Suprapubic skin (tissue), 4 donors: ENCODE measurements around the gene MYEOV. TPM values are rescaled to one million over a fixed set of nuclear protein-coding genes. Genes with fewer than 3 reads are reported as not detected.
A peak's percentile ranks its signal among the peaks of the same experiment; 100 is the strongest.

ENCODE experiments used
- DNase-seq, 2 donors: peaks; one replicate each; pipeline ENCODE4 v3.0.0-alpha.2; 2019; ENCODE audit warnings: low spot score in 2 of 2
- H3K27ac ChIP-seq: fragments of 200-600 bp; sonication (generic); one replicate; pipeline ENCODE4 v1.5.1; 2019
- H3K27me3 ChIP-seq: fragments of 200-600 bp; sonication (generic); one replicate; pipeline ENCODE4 v1.5.1; 2019
- H3K36me3 ChIP-seq: fragments of 200-600 bp; sonication (generic); one replicate; pipeline ENCODE4 v1.5.1; 2019
- H3K4me1 ChIP-seq: fragments of 200-600 bp; sonication (generic); one replicate; pipeline ENCODE4 v1.5.1; 2019
- H3K4me3 ChIP-seq: fragments of 200-600 bp; sonication (generic); one replicate; pipeline ENCODE4 v1.5.1; 2019; ENCODE audit warnings: mild to moderate bottlenecking
- H3K9me3 ChIP-seq: fragments of 200-600 bp; sonication (generic); one replicate; pipeline ENCODE4 v1.5.1; 2019
- EP300 ChIP-seq: sonication (generic); formaldehyde crosslinking; IDR thresholded peaks from one replicate; pipeline ENCODE4 v1.6.1; 2017; ENCODE audit warnings: antibody characterized with exemption
- POLR2A ChIP-seq, 2 donors: fragments of 450-650 bp; IDR thresholded peaks; one replicate each; pipeline ENCODE4 v1.6.1; 2017; ENCODE audit warnings: antibody characterized with exemption in 2 of 2, mild to moderate bottlenecking in 2 of 2, moderate library complexity in 2 of 2
- POLR2AphosphoS5 ChIP-seq, 3 donors: sonication (generic); formaldehyde crosslinking; IDR thresholded peaks; one replicate each; pipeline ENCODE4 v1.6.1; 2017; ENCODE audit warnings: antibody characterized with exemption in 3 of 3
- WGBS: methylation state at CpG from one replicate; pipeline ENCODE4 v1.1.5; 2018; 5-methylcytosine and 5-hydroxymethylcytosine counted together
- total RNA-seq, 4 donors: library from RNA; depleted of rRNA; stranded (reverse); fragments of >200 nt; gene quantifications; one replicate each; pipeline ENCODE4 v1.1.0, GENCODE V29; 2016
- TF ChIP-seq, protein P1 (sequence below), 2 donors: fragments of 200-600 bp in 1 of 2; fragments of 450-650 bp in 1 of 2; sonication (generic) in 1 of 2; IDR thresholded peaks; one replicate each; pipeline ENCODE4 v1.5.1; 2016 to 2019; ENCODE audit warnings: antibody characterized with exemption in 2 of 2, mild to moderate bottlenecking in 1 of 2, moderate library complexity in 1 of 2

MYEOV gene
- total RNA-seq, 4 donors from 2014 or later = 9.9 to 25.6 (median 15.8) TPM

DNA sequence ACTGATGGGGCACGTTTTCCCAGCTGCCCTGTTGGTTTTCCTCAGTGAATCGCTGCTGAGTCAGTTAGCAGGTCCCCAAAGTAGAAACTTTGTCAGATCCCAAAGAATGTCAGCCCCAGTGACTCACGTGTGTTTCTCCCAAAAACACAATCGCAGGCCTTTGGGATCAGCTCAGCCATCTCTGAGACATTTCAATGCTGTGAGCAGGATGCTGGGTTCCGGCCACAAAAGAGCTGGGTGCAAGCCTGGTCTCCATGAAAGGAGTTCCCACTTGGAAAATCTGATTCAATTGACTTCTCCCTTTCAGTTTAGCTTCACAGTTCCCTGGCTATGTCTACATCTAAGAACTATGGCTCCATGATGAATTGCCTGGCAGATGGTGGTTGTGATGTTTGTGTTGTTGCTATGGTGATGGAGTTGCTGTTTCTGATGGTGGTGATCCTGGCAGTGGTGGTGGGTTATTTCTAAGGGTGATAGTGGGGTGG, 28.0 kb downstream of the MYEOV start:
- no peaks in the 10 kb centered on the region for H3K36me3 ChIP-seq
- peak in 1 of 2 donors; percentile 21 for DNase-seq
- WGBS = 63% methylated on average over 4 of the region's 5 CpGs
- H3K9me3 ChIP-seq = no peaks in the 10 kb centered on the region
- no peak overlapping the region for H3K4me3 ChIP-seq
- no peak overlapping the region for H3K27ac ChIP-seq
- no peak for TF ChIP-seq EP300
- TF ChIP-seq, protein P1, sequence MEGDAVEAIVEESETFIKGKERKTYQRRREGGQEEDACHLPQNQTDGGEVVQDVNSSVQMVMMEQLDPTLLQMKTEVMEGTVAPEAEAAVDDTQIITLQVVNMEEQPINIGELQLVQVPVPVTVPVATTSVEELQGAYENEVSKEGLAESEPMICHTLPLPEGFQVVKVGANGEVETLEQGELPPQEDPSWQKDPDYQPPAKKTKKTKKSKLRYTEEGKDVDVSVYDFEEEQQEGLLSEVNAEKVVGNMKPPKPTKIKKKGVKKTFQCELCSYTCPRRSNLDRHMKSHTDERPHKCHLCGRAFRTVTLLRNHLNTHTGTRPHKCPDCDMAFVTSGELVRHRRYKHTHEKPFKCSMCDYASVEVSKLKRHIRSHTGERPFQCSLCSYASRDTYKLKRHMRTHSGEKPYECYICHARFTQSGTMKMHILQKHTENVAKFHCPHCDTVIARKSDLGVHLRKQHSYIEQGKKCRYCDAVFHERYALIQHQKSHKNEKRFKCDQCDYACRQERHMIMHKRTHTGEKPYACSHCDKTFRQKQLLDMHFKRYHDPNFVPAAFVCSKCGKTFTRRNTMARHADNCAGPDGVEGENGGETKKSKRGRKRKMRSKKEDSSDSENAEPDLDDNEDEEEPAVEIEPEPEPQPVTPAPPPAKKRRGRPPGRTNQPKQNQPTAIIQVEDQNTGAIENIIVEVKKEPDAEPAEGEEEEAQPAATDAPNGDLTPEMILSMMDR (IDR thresholded peaks at IDR 0.05) = no peak
- H3K4me1 ChIP-seq = peaks cover 3% of the 10 kb centered on the region
- no peaks in the 10 kb centered on the region for H3K27me3 ChIP-seq

DNA sequence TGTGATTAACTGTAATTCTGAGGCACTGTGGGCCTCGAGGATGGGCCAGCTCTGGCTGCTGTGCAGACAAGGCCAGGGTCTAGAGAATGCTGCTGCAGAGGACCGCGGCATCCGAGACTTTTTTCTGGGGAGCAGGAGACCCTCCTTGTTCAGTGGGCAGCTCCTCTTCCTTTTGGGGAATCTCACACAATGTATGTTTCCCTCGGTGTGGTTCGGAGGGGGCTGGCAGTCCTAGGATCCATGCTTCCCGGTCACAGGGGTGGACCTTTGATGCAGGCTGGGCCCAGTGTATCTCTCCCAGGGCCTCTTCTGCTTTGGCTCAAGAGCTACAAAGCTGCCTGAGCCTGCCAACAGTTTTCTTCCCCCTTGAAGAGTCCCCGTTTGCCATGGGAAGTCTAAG, 31.5 kb downstream of the MYEOV start:
- Histone ChIP-seq H3K4me1 (peaks cover 3% of the 10 kb centered on the region), H3K27me3 (no peaks in the 10 kb centered on the region), H3K9me3 (no peaks in the 10 kb centered on the region), H3K27ac (no peak overlapping the region), H3K36me3 (no peaks in the 10 kb centered on the region), H3K4me3 (no peak overlapping the region)
- DNase-seq = peak; percentile 45 to 69
- TF ChIP-seq POLR2AphosphoS5 (IDR thresholded peaks at IDR 0.05) = no peak
- TF ChIP-seq, protein P1 (IDR thresholded peaks at IDR 0.05) = no peak
- no peak for TF ChIP-seq EP300
- TF ChIP-seq POLR2A (IDR thresholded peaks at IDR 0.05) = no peak
- 89% methylated on average over 8 of the region's 8 CpGs for WGBS

DNA sequence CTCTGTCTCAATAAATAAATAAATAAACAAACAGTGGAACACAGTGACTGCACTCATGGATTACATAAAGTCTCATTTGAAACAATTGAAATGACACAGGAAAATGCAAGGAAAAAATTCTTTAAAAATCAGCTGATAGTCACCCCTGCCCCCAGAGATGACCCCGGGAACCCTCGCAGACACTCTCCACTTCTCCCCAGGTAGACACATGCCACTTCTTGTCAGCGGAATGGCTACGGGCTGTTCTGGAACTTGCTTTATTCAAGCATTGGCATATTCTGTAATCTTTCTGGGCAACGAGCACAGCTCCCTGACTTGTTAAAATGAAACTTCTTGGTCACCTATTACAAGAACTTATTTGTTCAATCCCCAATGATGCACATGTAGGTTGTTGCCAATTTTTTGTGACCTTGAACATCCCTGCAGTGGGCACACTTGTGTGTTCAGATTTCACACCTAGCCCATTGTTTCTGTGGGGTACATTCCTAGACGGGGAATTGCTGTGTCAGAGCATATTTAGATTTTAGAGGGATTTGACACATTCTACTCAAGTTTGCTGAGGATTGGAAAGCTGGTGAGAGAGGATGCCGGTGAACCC, 32.8 kb downstream of the MYEOV start:
- Histone ChIP-seq H3K9me3 (no peaks in the 10 kb centered on the region), H3K27ac (no peak overlapping the region), H3K36me3 (no peaks in the 10 kb centered on the region), H3K27me3 (no peaks in the 10 kb centered on the region), H3K4me3 (no peak overlapping the region), H3K4me1 (peaks cover under 1% of the 10 kb centered on the region)
- DNase-seq = peak; percentile 30 to 52
- 79% methylated on average over 7 of the region's 7 CpGs for WGBS
- TF ChIP-seq, protein P1 (IDR thresholded peaks at IDR 0.05) = no peak

DNA sequence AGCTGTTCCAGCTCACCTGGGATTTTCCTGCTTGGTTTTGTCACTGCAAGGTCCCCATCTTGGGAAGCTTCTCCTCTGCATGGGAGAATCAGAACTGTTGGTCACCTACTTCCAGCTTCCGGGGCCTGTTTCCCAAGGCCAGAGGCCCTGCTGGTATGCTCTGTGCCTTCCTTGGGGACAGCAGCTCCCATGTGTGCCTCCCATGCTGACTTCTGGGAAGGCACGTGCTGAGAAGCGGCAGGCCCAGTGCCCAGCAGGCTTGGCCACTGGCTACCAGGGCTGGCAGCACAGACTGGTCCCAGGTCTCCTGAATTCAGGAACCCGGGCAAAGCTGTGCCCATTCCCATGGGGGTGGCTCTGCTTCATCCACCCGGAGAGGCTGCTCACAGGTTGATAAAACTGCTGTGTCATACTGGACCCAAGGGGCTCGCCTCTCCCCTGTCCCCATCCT, 33.8 kb downstream of the MYEOV start:
- TF ChIP-seq EP300 (no peak), POLR2AphosphoS5 (IDR thresholded peaks at IDR 0.05) (no peak), POLR2A (IDR thresholded peaks at IDR 0.05) (no peak)
- TF ChIP-seq, protein P1 (IDR thresholded peaks at IDR 0.05) = no peak

DNA sequence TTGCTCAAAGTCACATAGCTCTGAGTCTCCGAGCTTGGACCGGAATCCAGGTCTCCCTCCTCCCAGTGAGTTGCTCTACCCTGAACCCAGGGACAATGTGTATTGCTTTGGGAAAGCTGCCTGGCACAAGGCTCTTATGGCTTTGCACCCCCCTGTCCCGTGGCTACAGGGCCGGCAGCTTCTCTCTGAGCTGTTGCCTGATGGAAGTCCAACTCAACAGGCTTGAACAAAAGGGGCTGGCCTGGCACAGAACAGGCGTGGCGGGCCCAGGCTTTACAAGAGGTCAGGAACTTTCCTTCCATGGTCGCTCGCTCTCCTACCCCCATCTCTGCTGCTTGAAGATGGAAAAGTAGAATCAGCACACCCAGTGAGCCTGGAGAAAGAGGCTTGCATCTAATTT, 34.3 kb downstream of the MYEOV start:
- H3K9me3 ChIP-seq = no peaks in the 10 kb centered on the region
- DNase-seq = peak in 1 of 2 donors; percentile 43
- TF ChIP-seq EP300 = no peak
- TF ChIP-seq, protein P1 (IDR thresholded peaks at IDR 0.05) = no peak
- no peak for TF ChIP-seq POLR2AphosphoS5 (IDR thresholded peaks at IDR 0.05)
- no peak for TF ChIP-seq POLR2A (IDR thresholded peaks at IDR 0.05)

More for the DNA sequence above, 33.8 kb downstream of the MYEOV start:
- Histone ChIP-seq H3K27ac (no peak overlapping the region), H3K36me3 (no peaks in the 10 kb centered on the region), H3K9me3 (no peaks in the 10 kb centered on the region), H3K27me3 (no peaks in the 10 kb centered on the region), H3K4me3 (no peak overlapping the region), H3K4me1 (no peaks in the 10 kb centered on the region)
- peak; percentile 53 to 61 for DNase-seq
- 88% methylated on average over 5 of the region's 6 CpGs for WGBS

More for the DNA sequence above, 34.3 kb downstream of the MYEOV start:
- no peaks in the 10 kb centered on the region for H3K4me1 ChIP-seq
- H3K27me3 ChIP-seq = no peaks in the 10 kb centered on the region
- 93% methylated on average over 6 of the region's 8 CpGs for WGBS
- H3K4me3 ChIP-seq = no peak overlapping the region
- no peaks in the 10 kb centered on the region for H3K36me3 ChIP-seq
- H3K27ac ChIP-seq = no peak overlapping the region
